ENCODE results near the gene JOSD1. TPM values are rescaled to one million over a fixed set of nuclear protein-coding genes. Genes with fewer than 3 reads are reported as not detected.

The JOSD1 gene
- total and polyA plus RNA-seq, 9 of the 15 experiments (the other 6 are each of a cell fraction or from before 2014, with no cell fraction given), result 8.9 to 39.1 (median 30.4) TPM

DNA sequence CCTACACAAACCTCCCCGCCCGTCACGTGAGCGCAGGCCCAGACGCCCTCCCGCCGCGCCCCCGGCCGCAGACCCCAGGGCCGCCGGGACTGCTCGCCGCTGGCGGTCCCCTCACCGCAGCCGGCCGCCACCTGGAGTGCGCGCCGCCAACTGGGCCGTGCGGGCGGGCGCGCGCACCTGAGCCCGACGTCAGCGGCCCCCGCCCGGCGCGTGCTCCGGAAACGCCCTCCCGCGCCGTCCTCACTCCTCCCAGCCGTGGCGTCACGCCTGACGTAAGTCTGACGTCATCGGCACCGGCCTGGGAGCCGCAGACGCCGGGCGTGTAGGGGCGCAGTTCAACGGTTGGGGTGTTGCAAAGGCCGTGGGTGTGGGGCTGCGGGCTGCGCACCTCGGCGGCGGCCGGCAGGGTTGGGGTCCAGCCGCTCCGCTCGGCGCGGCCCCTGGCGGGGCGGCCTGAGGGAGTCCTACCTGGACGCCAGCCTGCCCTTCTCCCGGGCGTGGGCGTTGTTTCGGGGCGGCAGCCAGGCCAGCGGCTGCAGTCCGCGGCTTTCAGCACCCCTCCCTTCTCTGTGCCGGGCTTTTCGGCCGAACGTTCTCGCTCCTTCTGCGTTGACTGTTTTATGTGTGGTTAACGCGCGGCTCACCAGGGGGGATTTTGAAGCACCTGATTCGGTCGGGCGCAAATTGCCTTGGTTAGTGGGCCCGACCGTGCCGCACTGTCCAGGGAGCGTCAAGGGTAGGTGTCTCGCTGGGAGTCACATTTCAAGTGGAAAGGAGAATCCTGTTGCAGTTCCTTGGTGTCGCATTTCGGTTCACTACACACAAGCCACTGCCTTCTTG lies at the start of gene JOSD1 (continued):
- no peak for TF ChIP-seq MEF2A (IDR thresholded peaks at IDR 0.05; ENCODE audit: control insufficient read depth, low read depth, low read length)
- TF ChIP-seq, protein P1, sequence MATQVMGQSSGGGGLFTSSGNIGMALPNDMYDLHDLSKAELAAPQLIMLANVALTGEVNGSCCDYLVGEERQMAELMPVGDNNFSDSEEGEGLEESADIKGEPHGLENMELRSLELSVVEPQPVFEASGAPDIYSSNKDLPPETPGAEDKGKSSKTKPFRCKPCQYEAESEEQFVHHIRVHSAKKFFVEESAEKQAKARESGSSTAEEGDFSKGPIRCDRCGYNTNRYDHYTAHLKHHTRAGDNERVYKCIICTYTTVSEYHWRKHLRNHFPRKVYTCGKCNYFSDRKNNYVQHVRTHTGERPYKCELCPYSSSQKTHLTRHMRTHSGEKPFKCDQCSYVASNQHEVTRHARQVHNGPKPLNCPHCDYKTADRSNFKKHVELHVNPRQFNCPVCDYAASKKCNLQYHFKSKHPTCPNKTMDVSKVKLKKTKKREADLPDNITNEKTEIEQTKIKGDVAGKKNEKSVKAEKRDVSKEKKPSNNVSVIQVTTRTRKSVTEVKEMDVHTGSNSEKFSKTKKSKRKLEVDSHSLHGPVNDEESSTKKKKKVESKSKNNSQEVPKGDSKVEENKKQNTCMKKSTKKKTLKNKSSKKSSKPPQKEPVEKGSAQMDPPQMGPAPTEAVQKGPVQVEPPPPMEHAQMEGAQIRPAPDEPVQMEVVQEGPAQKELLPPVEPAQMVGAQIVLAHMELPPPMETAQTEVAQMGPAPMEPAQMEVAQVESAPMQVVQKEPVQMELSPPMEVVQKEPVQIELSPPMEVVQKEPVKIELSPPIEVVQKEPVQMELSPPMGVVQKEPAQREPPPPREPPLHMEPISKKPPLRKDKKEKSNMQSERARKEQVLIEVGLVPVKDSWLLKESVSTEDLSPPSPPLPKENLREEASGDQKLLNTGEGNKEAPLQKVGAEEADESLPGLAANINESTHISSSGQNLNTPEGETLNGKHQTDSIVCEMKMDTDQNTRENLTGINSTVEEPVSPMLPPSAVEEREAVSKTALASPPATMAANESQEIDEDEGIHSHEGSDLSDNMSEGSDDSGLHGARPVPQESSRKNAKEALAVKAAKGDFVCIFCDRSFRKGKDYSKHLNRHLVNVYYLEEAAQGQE (IDR thresholded peaks at IDR 0.05; ENCODE audit: borderline replicate concordance), result no peak
- TF ChIP-seq, protein P1 (CRISPR knock-in tag; IDR thresholded peaks at IDR 0.05; ENCODE audit: low read depth), result peak; percentile 23; the same call in 1 of the 2 replicates
- no peak for TF ChIP-seq BRD9 (IDR thresholded peaks at IDR 0.05; ENCODE audit: low read depth, partially characterized antibody)
- TF ChIP-seq, protein P2, sequence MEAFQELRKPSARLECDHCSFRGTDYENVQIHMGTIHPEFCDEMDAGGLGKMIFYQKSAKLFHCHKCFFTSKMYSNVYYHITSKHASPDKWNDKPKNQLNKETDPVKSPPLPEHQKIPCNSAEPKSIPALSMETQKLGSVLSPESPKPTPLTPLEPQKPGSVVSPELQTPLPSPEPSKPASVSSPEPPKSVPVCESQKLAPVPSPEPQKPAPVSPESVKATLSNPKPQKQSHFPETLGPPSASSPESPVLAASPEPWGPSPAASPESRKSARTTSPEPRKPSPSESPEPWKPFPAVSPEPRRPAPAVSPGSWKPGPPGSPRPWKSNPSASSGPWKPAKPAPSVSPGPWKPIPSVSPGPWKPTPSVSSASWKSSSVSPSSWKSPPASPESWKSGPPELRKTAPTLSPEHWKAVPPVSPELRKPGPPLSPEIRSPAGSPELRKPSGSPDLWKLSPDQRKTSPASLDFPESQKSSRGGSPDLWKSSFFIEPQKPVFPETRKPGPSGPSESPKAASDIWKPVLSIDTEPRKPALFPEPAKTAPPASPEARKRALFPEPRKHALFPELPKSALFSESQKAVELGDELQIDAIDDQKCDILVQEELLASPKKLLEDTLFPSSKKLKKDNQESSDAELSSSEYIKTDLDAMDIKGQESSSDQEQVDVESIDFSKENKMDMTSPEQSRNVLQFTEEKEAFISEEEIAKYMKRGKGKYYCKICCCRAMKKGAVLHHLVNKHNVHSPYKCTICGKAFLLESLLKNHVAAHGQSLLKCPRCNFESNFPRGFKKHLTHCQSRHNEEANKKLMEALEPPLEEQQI (IDR thresholded peaks at IDR 0.05), result no peak
- TF ChIP-seq POLR2AphosphoS5 (IDR thresholded peaks at IDR 0.05; ENCODE audit: control insufficient read depth, insufficient read depth, low read depth, low read length), result peak; percentile 48
- TF ChIP-seq NR2F6 (CRISPR knock-in tag; IDR thresholded peaks at IDR 0.05), result no peak
- 0 out of 2 replicates have a peak, but pooled peaks have one; percentile 26 for TF ChIP-seq DPF2 (IDR thresholded peaks at IDR 0.05)
- TF ChIP-seq, protein P3, sequence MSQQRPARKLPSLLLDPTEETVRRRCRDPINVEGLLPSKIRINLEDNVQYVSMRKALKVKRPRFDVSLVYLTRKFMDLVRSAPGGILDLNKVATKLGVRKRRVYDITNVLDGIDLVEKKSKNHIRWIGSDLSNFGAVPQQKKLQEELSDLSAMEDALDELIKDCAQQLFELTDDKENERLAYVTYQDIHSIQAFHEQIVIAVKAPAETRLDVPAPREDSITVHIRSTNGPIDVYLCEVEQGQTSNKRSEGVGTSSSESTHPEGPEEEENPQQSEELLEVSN (IDR thresholded peaks at IDR 0.05; ENCODE audit: borderline replicate concordance in 1 of 2, extremely low read depth in 1 of 2, insufficient read depth in 1 of 2, insufficient read length in 1 of 2, low read depth in 1 of 2, low read length in 1 of 2, poor library complexity in 1 of 2, severe bottlenecking in 1 of 2), result peak; percentile 31 to 47
- no peak for TF ChIP-seq CAMTA2 (CRISPR knock-in tag; conservative IDR thresholded peaks at IDR 0.05)
- TF ChIP-seq ZNF134 (CRISPR knock-in tag; conservative IDR thresholded peaks at IDR 0.05), result no peak

Data from K562 (cell line).